IPS-15b (cell line): ENCODE data around the gene NPEPL1.

Experiments used
- H3K27me3 ChIP-seq: one replicate; pipeline ENCODE4 v1.6.1; 2013; ENCODE audit warnings: low read length; ENCODE audit not compliant: control insufficient read depth, insufficient read depth
- H3K36me3 ChIP-seq: one replicate; pipeline ENCODE4 v1.6.1; 2013; ENCODE audit warnings: low read length; ENCODE audit not compliant: control insufficient read depth, insufficient read depth
- H3K4me1 ChIP-seq: one replicate; pipeline ENCODE4 v1.6.1; 2013; ENCODE audit warnings: mild to moderate bottlenecking, low read length; ENCODE audit not compliant: control insufficient read depth, insufficient read depth
- H3K4me3 ChIP-seq: one replicate; pipeline ENCODE4 v1.5.1; 2013; ENCODE audit warnings: low read depth, low read length
- H3K9ac ChIP-seq: one replicate; pipeline ENCODE4 v1.6.1; 2013; ENCODE audit warnings: low read depth, mild to moderate bottlenecking, low read length
- H3K9me3 ChIP-seq: one replicate; pipeline ENCODE4 v1.6.1; 2013; ENCODE audit warnings: mild to moderate bottlenecking, low read length; ENCODE audit not compliant: control insufficient read depth, insufficient read depth

NPEPL1 gene

GRCh38 chr20:58673119-58673518, 19.5 kb upstream of the NPEPL1 start:
- Histone ChIP-seq H3K36me3 (peaks cover 25% of the 10 kb centered on the region), H3K27me3 (no peaks in the 10 kb centered on the region), H3K4me3 (no peak overlapping the region), H3K4me1 (peaks cover 28% of the 10 kb centered on the region), H3K9ac (no peak overlapping the region), H3K9me3 (no peaks in the 10 kb centered on the region)

DNA sequence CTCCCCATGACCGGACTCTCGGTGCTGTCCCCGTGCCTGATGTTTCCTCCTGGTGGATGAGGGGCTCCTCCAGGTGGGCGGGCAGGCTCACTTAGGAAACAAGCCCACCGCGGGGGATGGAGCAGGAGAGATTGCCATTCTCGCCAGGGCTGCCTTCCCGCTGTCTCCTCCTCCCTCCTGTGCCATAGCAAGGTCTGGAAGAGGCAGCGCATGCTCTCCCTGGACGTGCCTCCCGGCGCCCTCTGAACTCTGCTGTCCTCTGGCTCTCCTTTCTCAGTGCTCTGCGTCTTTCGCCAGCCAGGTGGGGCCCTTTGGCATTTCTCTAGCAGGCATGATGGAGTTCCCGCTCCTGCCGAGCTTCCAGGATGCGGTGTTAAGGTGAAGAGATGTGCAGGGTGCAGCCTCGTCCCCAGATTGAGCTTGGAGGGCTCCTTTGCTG, 17.4 kb upstream of the NPEPL1 start:
- H3K27me3 ChIP-seq: no peaks in the 10 kb centered on the region
- H3K9ac ChIP-seq: no peak overlapping the region
- H3K4me1 ChIP-seq: peaks cover 15% of the 10 kb centered on the region
- H3K4me3 ChIP-seq: no peak overlapping the region
- H3K9me3 ChIP-seq: no peaks in the 10 kb centered on the region
- H3K36me3 ChIP-seq: peaks cover 25% of the 10 kb centered on the region

GRCh38 chr20:58675641-58676040, 17.0 kb upstream of the NPEPL1 start:
- H3K36me3 ChIP-seq: peaks cover 25% of the 10 kb centered on the region
- no peak overlapping the region for H3K4me3 ChIP-seq

GRCh38 chr20:58676161-58676560, 16.4 kb upstream of the NPEPL1 start:
- H3K4me1 ChIP-seq: peaks cover 5% of the 10 kb centered on the region
- H3K27me3 ChIP-seq: no peaks in the 10 kb centered on the region
- peaks cover 25% of the 10 kb centered on the region for H3K36me3 ChIP-seq
- no peak overlapping the region for H3K9ac ChIP-seq
- H3K4me3 ChIP-seq: no peak overlapping the region
- H3K9me3 ChIP-seq: no peaks in the 10 kb centered on the region

More at GRCh38 chr20:58675641-58676040, 17.0 kb upstream of the NPEPL1 start:
- Histone ChIP-seq H3K4me1 (peaks cover 10% of the 10 kb centered on the region), H3K9me3 (no peaks in the 10 kb centered on the region), H3K9ac (no peak overlapping the region), H3K27me3 (no peaks in the 10 kb centered on the region)

GRCh38 chr20:58677079-58677604, 15.5 kb upstream of the NPEPL1 start:
- H3K36me3 ChIP-seq: peaks cover 25% of the 10 kb centered on the region

GRCh38 chr20:58677808-58678207, 14.8 kb upstream of the NPEPL1 start:
- Histone ChIP-seq H3K4me3 (no peak overlapping the region), H3K9ac (no peak overlapping the region), H3K36me3 (peaks cover 22% of the 10 kb centered on the region), H3K4me1 (peaks cover 5% of the 10 kb centered on the region), H3K9me3 (no peaks in the 10 kb centered on the region), H3K27me3 (no peaks in the 10 kb centered on the region)

More at GRCh38 chr20:58677079-58677604, 15.5 kb upstream of the NPEPL1 start:
- Histone ChIP-seq H3K4me1 (peaks cover 5% of the 10 kb centered on the region), H3K9ac (no peak overlapping the region), H3K4me3 (no peak overlapping the region), H3K27me3 (no peaks in the 10 kb centered on the region), H3K9me3 (no peaks in the 10 kb centered on the region)

DNA sequence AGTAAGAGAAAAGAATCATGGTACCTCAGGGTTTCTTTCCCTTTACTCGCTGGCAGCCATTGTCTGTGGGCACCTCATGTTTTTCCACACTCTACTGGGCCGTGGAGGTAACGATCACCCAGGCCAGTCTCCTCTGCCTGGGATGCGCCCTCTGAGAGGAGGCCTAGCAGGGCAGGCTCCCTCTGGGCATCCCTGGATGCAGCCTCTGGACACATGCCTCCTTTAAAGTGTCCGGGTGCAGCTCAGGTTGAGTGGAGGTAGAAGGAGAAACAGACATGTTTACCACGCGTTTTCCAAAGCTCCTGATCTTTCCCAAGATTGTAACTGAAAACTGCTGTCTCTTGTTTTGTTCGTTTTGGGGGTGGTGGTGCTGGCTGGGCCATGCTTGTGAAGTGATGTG, 13.8 kb upstream of the NPEPL1 start:
- Histone ChIP-seq H3K27me3 (no peaks in the 10 kb centered on the region), H3K9me3 (no peaks in the 10 kb centered on the region), H3K9ac (no peak overlapping the region), H3K4me1 (peaks cover 5% of the 10 kb centered on the region), H3K36me3 (peaks cover 14% of the 10 kb centered on the region), H3K4me3 (no peak overlapping the region)

- Histone ChIP-seq H3K9ac (no peak overlapping the region), H3K36me3 (no peaks in the 10 kb centered on the region), H3K4me3 (no peak overlapping the region), H3K9me3 (no peaks in the 10 kb centered on the region), H3K27me3 (no peaks in the 10 kb centered on the region), H3K4me1 (no peaks in the 10 kb centered on the region)
These were observed 9.7 kb upstream of the NPEPL1 start for GRCh38 chr20:58682656-58683531.

GRCh38 chr20:58684291-58684690, 8.3 kb upstream of the NPEPL1 start:
- Histone ChIP-seq H3K27me3 (no peaks in the 10 kb centered on the region), H3K4me3 (no peak overlapping the region)

DNA sequence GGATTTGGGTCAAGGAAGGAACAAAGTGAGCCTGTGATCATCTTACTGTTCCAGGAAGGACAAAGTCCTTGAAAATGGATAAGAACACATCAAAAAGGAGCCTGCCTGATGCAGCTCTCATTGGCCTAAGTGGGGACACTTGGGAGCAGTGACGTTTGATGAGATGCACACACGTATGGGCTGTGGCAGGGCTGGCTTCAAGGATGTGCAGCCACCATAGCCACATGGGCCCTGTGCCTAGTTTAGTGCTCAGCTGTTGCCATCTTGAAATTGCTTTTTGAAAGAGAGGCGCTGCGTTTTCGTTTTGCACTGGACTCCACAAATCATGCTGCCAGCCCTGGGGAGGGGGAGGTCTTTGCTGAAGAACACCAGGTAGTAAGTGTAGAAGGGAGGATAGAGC, 6.6 kb upstream of the NPEPL1 start:
- Histone ChIP-seq H3K36me3 (no peaks in the 10 kb centered on the region), H3K4me3 (no peak overlapping the region), H3K27me3 (no peaks in the 10 kb centered on the region), H3K9ac (no peak overlapping the region), H3K4me1 (peaks cover 5% of the 10 kb centered on the region), H3K9me3 (no peaks in the 10 kb centered on the region)

More at GRCh38 chr20:58684291-58684690, 8.3 kb upstream of the NPEPL1 start:
- no peak overlapping the region for H3K9ac ChIP-seq
- peaks cover 2% of the 10 kb centered on the region for H3K4me1 ChIP-seq
- no peaks in the 10 kb centered on the region for H3K9me3 ChIP-seq
- no peaks in the 10 kb centered on the region for H3K36me3 ChIP-seq

GRCh38 chr20:58688414-58688813, 4.2 kb upstream of the NPEPL1 start:
- H3K4me3 ChIP-seq: no peak overlapping the region
- H3K36me3 ChIP-seq: peaks cover 3% of the 10 kb centered on the region
- no peaks in the 10 kb centered on the region for H3K9me3 ChIP-seq
- peaks cover 12% of the 10 kb centered on the region for H3K4me1 ChIP-seq
- H3K9ac ChIP-seq: no peak overlapping the region
- H3K27me3 ChIP-seq: no peaks in the 10 kb centered on the region

GRCh38 chr20:58688840-58689239, 3.8 kb upstream of the NPEPL1 start:
- peaks cover 12% of the 10 kb centered on the region for H3K4me1 ChIP-seq
- H3K36me3 ChIP-seq: peaks cover 3% of the 10 kb centered on the region
- no peak overlapping the region for H3K9ac ChIP-seq
- H3K9me3 ChIP-seq: no peaks in the 10 kb centered on the region
- H3K27me3 ChIP-seq: no peaks in the 10 kb centered on the region
- no peak overlapping the region for H3K4me3 ChIP-seq
